ENCODE measurements around the gene PRR36.
A peak's percentile ranks its signal among the peaks of the same experiment; 100 is the strongest.
"Not testable (repeated sequence)": the region's sequence is repeated elsewhere in the genome, so short reads cannot be mapped to it uniquely, and the experiment has no call there.

PRR36 gene

DNA sequence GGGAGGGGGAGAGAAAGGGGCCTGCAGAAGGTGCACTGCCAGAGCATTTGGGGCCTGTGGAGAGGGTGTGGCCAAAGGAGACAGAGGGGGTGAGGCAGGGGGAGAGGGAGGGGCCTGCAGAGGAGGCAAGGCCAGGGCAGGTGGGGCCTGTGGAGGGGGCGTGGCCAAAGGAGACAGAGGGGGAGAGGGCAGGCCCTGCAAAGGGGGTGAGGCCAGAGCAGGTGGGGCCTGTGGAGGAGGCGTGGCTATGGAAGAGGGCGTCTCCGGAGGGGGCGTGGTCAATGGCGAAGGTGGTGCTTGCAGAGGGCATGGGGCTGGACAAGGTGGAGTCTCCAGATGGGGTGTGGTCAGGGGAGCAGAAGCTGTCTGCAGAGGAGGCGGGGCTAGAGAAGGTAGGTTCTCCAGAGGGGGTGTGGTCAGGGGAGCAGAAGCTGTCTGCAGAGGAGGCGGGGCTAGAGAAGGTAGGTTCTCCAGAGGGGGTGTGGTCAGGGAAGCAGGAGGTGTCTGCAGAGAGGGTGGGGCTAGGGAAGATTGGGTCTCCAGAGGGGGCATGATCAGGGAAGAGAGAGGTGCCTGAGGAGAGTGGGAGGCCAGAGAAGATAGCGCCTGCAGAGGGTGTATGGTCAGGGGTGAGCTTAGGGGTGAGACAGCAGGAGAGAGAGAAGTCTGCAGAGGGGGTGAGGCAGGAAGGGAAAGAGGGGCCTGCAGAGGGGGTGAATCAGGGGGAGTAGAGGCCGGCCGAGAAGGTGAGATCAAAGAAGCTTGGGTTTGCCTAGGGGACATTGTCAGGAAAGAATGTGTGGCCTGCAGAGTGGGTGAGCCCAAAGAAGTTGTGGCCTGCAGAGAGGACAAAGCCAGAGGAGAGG lies 3.4 kb downstream of the PRR36 start:
- no peak for DNase-seq

DNA sequence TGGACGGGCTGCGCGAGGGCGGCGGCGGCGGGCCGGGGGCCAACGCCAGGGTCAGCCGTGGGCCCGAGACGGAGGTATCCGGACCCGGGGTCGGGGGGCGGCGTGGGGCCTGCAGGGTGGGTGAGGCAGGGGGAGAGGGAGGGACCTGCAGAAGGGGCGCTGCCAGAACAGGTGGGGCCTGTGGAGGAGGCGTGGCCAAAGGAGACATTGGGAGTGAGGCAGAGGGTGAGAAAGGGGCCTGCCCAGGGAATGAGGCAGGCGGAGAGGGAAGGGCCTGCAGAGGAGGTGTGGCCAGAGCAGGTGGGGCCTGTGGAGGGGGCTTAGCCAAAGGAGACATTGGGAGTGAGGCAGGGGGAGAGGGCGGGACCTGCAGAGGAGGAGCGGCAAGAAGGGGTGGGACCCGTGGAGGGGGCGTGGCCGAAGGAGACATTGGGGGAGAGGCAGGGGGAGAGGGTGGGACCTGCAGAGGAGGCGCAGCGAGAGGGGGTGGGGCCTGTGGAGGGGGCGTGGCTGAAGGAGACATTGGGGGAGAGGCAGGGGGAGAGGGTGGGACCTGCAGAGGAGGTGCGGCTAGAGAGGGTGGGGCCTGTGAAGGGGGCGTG lies 4.2 kb downstream of the PRR36 start:
- DNase-seq, result peak in 2 of 4 experiments; percentile 28 to 41

DNA sequence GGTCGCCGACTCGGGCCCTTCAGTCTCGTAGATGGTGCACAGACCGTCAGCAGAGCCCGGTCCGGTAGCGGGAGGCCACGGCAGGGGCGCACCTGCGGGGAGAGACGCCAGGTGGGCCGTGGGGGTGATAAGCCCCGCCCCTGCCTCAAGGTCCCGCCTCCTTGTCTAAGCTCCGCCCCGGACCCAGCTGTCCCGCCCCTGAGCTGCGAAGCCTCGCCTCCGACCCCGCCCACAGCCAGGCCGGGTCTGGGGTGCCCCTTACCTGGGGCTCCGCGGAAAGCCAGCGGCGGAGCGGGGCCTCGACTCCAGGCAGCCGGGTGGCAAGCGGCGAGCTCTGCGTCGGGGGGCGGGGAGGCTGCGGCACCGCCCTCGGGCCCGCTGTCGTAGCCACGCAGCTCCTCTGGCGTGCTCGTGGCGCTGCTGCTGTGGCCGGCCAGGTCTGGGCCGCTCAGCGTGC lies 4.7 kb downstream of the PRR36 start:
- peak; percentile 58 to 76 (median 64) for DNase-seq

DNA sequence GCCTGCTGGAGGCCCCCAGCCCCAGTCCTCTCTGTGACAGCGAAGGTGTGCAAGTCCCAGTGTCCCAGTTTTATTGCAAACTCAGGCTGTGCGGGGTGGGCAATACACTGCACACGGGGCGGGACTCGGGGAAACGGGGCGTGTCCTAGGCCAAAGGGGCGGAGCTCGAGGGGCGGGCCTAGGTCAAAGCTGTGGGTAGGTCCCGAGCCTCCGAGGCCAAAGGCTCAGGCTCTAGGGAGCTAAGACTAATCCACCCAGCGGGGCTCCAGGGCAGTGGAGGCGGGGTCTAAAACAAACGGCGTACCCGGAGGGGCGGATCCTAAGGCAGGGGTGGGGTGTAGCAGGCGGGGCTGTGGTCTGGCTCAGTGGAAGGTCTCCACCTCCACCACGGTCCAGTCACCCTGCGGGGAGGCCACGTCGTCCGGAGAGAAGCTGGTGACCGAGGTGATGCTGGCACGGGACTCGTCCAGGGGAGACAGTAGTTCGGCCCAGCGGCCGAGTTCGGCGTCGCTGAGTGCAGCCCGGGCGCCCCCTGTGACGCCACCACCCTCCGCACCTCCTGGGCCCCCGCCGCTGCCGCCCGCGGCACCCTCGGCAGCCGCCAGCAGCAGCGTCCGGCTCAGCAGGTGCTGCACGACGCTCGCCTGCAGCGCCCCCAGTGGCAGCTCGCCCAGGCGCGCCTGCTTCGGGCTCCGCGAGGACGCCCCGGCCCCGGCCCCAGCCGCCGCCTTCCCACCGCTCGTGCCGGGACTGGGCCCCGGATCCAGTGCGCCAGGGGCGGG lies 5.3 kb downstream of the PRR36 start:
- DNase-seq, result peak; percentile 58 to 78 (median 70)

DNA sequence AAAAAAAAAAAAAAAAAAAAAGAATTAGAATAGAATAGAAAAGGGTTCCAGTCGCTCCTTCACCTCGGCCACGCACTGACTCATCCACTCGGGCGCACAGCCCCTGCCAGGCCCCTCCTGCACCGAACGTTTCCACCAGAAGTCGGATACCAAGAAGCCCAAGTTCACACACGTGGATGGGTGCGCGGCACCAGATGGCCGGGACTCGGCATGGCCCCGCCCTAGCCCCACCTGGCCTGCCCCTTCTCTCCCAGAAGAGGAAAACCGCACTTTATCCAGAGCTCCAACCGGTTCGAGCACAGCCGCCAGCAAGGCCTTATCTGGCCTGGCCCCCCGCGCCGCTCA lies 5.9 kb downstream of the PRR36 start:
- peak in 1 of 4 experiments; percentile 43 for DNase-seq

DNA sequence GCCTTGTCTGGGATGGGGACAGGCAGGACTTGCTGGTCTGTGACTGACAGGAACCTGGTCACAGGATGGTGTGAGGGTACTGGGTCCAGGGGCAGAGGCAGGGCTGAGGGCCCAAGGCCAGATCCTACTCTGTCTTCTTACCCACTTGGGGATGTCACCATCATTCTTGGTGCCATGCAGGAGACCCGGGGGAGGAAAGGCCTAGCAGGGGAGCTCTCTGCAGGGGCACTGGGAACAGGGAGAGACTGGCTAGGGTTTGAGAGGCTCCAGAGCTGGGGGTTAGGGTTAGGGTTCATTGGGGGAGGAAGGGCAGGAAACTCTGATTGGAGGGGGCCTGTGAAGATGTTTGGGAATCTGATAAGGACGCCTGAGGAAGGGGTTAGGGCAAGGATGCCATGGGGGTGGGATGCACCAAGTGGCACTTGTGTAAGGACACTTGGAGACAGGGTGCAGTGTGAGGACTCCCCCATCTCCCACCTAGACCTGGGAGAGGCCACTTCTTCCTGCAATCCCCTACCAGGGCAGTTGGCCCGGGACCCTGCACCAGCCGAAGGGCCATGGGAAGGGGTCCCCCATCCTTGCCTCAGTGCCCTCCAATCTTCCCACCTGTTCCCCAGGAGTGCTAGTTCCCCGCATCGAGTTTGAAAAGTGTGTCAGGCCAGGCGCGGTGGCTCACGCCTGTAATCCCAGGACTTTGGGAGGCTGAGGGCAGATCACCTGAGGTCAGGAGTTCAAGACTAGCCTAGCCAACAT lies 6.9 kb downstream of the PRR36 start:
- no peak for DNase-seq

DNA sequence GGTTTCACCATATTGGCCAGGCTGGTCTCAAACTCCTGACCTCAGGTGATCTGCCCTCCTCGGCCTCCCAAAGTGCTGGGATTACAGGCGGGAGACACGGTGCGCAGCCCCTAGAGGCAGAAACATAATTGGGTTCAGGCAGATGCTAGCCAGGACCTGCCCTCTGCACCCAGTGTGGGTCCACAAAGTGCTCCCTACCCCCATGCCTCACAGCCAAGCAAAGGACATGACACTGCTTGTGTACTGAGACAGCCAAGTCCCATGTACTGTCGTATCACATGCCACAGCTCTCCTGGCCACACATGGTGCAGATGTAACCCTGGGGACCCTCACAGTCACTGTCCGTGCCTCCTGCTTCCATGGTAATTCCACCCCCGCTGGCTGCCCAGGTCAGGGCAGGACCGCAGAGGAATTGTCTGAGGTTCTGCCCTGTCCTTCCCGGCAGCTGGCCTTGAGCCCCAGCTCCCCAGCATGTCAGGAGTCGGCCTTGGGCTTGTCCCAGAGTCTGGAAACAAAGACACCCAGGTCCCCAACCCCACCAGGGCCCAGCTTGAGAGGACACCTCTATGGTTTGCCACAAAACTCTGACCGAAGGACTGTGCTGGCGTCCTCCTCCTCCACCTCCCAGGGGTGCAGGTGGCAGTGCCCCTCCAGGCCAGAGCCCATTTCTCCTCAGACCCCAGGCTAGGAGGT lies 7.6 kb downstream of the PRR36 start:
- DNase-seq, result no peak

DNA sequence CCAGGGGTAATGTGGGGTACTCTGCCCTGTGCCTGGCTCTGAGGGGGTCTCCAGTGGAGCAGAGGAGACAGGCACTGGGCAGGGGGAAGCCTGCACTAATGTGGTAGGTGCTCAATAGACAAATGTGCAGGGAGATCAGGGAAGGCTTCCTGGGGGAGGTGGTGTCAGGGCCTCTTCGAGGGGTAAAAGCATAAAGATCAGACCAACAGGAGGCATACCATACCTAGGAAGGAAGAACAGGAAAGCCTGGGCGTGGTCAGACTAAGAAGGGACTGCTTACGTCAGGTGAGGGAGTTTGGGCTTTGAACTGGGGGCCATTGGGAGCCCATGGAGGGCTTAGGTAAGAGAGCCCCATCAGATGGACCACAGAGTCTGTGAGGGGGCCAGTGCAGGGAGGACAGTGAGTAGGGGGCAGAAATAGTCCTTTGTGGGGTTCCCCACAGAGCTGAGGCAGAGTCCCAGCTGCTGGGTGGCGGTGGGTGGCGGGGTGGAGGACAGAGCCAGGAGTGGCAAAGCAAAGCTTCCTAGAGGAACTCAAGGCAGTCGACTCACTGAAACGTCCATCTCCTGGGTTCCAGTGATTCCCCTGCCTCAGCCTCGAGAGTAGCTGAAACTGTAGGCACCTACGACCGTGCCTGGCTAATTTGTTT lies 8.8 kb downstream of the PRR36 start:
- no peak for DNase-seq

DNA sequence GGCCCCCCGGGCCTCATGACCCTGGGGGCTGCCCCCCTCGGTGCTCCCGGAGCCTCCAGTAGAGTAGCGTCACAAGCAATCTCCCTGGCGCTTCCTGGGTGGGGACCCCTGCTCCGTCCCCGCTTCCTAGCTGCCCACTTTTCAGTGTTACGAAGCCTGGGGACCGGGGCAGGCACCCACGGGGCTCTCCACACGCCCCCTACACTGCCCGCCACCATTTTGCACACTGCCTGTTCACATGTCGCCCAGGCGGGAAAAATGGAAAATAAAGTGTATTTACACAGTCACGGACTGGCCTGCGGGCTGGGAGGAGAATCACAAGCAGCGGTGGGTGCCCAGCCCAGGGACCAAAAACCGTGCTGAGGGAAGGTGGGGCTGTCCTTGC lies 9.5 kb downstream of the PRR36 start:
- DNase-seq, result no peak

DNA sequence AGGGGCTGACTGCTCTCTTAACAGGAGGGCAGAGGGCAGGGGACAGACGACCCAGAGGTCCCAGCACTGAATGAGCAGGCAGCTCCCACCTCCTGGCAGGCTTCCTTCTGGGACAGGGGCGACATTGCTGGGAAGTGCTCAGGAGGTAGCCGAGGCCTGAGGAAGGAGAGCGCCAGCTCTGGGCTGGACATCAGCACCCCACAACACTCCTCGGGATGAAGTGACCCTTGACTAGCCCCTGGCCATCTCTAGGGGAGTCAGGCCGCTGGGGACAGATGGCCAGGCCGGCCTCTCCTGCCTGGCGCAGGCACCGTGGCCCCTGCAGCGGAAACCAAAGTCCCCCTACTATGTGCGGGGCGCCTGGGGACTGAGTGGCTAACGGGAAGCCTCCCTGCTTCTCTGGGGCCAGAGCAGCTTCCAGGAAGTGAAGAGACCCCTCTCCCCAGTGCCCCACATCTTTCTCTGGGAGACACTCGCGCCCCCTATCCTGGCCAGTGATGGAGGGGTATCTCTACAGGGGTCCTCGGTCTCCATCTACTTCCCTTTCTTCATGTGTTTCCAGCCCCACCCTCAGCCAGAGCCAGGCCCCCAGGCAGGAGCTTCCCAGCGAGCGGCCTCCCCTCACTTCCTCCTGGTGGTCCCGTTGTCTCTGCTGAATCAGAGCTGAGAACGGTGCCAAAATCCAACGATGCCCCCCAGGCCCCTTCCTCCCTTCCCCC lies 10.1 kb downstream of the PRR36 start:
- no peak for DNase-seq

DNA sequence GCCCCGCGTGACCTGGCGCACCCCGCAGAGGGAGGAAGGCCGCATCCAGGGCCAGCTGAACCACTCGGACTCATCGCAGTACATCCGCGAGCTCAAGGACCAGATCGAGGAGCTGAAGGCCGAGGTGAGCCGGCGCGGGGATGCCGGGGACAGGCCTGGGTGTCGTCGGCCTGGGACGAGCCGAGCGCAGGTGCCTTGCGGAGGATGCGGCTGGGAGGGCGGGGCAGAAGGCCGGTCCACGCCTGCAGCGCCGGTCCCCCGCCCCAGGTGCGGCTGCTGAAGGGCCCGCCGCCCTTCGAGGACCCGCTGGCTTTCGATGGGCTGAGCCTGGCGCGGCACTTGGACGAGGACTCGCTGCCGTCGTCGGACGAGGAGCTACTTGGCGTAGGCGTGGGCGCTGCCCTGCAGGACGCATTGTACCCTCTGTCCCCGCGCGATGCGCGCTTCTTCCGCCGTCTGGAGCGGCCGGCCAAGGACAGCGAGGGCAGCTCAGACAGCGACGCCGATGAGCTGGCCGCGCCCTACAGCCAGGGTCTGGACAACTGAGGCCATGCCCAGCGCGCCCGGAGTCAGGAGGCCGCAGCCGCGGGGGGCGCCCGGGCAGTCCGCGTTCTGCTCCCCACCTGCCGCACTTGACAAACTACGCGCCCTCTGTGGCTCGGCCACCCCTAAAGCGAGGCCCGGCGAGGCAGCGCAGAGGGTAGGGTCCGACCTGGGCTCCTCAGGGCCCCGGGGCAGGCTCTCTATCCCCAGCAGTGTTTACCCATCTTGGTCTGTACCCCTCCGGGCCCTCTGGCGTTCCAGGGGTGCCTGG lies 10.8 kb downstream of the PRR36 start:
- no peak for DNase-seq

DNA sequence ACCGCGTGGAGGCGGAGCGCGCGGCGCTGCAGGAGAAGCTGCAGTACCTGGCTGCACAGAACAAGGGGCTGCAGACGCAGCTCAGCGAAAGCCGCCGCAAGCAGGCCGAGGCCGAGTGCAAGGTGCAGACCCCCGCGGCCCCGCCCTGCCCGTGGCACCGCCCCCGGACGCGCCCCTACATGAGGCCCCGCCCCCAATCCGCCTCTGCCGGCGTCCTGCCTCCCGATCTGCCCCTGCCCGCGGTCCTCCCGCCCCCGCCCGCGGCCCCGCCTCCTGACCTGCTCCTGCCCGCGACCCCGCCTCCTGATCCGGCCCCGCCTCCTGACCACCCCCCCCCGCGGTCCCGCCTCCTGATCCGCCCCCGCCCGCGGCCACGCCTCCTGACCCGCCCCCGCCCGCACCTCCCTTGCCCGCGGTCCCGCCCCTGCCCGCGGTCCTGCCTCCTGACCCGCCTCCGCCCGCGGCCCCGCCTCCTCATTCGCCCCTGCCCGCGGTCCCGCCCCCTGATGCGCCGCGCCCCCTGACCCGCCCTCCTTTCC lies 11.7 kb downstream of the PRR36 start:
- DNase-seq, result peak; percentile 49 to 62 (median 53)

DNA sequence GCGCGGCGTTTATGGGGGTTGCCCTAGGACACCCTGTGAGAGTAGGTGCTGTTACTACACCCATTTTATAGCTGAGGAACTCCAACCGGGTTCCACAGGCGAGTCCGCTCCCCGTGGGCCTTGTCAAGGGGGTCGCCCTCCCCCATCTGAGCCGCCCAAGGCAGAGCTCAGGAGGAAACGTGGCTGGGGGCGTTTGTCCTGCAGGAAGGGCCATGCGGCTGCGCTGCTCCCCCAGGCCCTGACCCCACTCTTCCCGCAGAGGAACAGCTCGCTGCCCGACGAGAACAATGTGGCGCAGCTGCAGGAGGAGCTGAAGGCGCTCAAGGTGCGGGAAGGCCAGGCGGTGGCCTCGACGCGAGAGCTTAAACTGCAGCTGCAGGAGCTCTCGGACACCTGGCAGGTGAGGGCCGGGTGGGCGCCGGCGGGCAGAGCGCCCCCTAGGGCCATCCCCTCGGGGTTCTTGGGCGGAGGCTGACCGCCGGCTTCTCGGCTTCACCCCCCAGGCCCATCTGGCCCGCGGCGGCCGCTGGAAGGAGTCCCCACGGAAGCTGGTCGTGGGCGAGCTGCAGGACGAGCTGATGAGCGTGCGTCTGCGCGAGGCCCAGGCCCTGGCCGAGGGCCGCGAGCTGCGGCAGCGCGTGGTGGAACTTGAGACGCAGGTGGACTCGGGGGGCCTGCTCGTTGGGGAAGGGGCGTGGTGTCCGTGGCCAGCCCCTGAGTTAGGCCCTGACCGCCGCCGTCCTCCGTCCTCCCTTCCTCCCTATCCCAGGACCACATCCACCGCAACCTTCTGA lies 12.4 kb downstream of the PRR36 start:
- DNase-seq, result no peak

DNA sequence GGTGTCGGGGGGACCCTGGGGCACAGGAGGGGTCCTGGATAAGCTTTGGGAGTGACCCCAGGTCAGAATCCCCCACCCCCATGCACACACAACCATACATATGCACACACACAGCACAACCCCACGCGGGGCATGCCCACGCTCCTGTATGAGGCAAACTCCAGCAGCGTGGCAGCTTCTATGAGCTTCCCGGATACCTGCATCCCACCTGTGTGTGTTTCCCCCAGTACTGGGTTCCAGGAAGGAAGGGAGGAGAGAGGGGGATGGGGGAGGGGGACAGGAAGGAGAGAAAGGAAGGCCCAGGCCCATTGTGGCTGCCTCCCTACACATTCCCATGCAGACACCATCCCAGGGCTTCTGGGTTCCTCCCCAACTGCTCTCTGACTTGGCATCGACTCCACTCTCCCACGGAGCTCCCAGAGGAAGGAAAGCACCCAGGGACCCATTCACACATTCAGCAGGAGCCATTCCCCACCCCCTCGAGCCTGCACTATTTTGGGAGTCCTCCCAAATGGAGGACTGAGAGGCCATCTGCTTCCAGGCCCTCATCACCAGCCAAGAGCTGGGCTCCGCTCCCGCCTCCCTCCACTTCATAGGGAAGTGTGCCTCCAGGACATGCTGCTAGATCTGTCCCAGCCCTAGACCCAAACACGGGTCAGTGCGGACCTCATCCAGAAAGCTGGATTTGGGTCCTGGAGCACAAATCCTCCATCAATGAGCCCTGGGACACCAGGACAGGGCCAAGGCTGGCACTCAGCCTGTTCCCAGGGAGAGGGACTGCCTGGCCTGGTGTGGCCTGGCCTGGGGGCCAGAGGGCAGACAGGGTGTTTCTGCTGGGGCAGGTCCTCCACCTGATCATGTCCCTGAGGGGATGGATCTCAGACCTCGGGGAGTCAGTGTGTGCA lies 13.2 kb downstream of the PRR36 start:
- no peak for DNase-seq

DNA sequence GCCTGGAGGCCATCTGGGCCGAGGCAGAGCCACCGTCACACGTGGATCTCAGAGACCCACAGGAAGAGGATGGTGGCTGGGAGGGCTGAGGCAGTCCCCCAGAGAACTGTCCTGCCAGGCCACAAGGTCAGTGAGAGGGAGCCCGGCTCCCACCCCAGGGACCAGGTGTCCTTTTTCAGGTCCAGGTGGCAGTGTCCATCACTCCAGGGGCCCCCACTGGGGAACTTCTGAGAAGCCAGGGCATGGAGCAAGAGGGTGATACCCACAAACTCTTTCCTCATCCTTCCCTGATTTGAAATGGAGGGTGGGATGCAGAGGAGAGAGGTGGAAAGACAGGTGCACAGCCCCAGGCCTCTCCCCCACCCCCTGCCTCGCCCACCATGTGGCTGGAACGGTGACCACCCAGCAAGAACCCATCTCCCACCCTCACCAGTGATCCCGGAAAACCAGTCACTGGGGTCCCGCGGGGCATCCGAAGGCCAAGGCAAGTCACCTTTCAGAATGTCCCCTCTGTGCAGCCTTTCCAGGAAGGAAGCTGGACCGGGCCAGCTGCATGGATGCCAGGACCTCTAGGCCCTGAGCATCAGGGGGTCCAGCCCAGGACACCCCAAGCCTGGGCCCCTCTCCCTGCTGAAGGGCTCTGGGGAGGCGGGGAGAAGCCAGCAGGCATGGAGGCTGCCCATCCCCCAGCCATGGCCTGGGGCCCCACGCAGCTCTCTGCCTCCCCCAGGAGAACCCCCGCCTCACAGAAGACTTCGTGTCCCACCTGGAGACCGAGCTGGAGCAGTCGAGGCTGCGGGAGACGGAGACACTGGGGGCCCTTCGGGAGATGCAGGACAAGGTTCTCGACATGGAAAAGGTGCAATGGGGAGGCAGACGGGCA lies 14.1 kb downstream of the PRR36 start:
- no peak for DNase-seq

DNA sequence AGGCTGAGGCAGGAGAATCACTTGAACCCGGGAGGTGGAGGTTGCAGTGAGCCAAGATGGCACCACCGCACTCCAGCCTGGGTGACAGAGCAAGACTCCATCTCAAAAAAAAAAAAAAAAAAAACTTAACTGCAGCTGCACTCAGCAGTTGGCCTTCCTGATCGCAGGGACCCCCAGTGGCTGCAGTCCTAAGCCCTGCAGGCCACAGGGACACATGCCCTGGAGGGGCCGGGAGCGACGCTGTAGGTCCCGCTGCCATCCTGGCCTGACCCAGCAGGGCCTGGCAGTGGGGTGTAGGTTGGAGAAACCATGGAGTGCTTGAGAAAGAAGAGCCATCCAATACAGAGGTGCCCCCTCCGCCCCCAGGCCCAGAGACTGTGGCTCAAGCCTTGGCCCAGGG lies 15.1 kb downstream of the PRR36 start:
- DNase-seq, result not testable (repeated sequence)

Data from activated CD4-positive, CD25-positive, alpha-beta regulatory T cell (primary cell).